ENCODE results near the gene FARP1.
A peak's percentile ranks its signal among the peaks of the same experiment; 100 is the strongest.

FARP1 gene

DNA sequence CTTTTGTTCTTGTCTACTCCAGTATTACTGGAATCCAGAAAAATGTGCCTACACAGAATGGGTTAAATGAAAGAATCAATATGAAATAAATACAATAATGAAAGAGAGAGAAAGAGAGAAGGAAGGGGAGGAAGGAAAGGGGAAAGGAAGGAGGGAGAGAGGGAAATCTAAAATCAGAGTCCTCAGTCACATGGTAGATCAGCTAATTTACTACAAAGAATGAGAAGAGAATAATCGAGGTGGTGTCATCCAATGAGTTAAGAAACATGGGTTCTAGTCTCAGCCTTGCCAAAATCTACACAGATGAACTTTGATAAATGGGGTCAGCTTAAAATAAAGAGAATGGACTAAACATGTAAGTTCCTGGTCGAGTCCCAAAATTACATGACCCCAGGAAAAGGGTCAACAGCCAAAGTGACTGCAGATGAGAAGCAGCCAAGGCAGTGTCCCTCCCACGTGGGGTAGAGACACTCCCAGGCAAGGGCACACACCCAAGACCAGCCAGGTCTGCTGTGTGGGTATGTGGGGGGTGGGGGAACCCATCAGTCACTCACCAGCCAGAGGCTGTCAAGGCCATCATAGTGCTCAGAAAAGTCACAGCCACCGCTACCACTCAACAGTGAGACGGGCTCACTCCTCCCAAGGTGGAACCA is 330.4 kb downstream of the FARP1 start:
- TF ChIP-seq CTCF (IDR thresholded peaks at IDR 0.05; ENCODE audit: borderline replicate concordance, insufficient read depth, low read depth, low read length) = no peak
- no peak overlapping the region for H3K4me3 ChIP-seq (ENCODE audit: low read depth, low read length)

- TF ChIP-seq CTCF (IDR thresholded peaks at IDR 0.05; ENCODE audit: borderline replicate concordance, insufficient read depth, low read depth, low read length) = no peak
- no peak overlapping the region for H3K4me3 ChIP-seq (ENCODE audit: low read depth, low read length)
These were observed 330.9 kb downstream of the FARP1 start for GRCh38 chr13:98473788-98474144.

DNA sequence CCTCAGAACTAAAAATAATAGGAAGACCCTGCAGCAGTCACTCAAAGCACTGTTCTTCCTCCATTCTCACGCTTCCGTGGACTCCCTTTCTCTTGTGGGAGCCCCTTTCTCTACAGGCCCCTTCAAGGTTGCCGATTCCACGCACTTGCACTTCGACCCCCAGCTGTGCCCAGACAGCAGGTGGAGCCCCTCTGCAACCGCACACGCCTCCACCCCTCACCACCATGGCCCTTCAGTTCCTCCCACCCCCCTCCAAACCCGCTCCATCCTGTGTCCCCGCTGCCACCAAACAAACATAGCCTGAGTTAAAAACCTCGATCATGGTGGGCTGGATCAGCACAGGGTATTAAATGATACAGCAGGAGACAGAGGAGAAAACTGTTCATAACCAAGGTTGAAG is 331.4 kb downstream of the FARP1 start:
- TF ChIP-seq CTCF (IDR thresholded peaks at IDR 0.05; ENCODE audit: borderline replicate concordance, insufficient read depth, low read depth, low read length) = no peak
- H3K4me3 ChIP-seq (ENCODE audit: low read depth, low read length) = no peak overlapping the region

DNA sequence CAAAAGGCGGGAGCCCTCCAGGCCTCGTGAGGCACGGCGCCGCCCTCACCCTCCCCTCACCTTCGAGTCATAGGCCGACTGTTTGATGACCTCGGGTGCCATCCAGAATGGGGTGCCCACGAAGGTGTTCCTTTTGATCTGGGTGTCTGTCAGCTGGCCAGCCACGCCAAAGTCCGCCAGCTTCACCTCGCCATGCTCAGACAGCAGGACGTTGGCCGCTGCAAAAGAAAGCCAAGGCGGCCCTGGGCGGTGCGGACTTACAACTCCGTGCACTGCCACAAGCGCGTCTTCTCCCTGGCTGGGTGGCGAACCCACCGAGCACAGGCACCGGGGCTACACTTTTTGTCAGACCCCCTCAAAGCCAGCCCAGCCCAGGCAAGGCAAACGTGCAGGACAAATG is 331.9 kb downstream of the FARP1 start:
- no peak overlapping the region for H3K4me3 ChIP-seq (ENCODE audit: low read depth, low read length)
- TF ChIP-seq CTCF (IDR thresholded peaks at IDR 0.05; ENCODE audit: borderline replicate concordance, insufficient read depth, low read depth, low read length) = no peak

GRCh38 chr13:98475522-98475921 is 332.6 kb downstream of the FARP1 start:
- no peak for TF ChIP-seq CTCF (IDR thresholded peaks at IDR 0.05; ENCODE audit: borderline replicate concordance, insufficient read depth, low read depth, low read length)
- H3K4me3 ChIP-seq (ENCODE audit: low read depth, low read length) = no peak overlapping the region

GRCh38 chr13:98476106-98476505 is 333.2 kb downstream of the FARP1 start:
- H3K4me3 ChIP-seq (ENCODE audit: low read depth, low read length) = peak overlapping the region; percentile 3
- no peak for TF ChIP-seq CTCF (IDR thresholded peaks at IDR 0.05; ENCODE audit: borderline replicate concordance, insufficient read depth, low read depth, low read length)

DNA sequence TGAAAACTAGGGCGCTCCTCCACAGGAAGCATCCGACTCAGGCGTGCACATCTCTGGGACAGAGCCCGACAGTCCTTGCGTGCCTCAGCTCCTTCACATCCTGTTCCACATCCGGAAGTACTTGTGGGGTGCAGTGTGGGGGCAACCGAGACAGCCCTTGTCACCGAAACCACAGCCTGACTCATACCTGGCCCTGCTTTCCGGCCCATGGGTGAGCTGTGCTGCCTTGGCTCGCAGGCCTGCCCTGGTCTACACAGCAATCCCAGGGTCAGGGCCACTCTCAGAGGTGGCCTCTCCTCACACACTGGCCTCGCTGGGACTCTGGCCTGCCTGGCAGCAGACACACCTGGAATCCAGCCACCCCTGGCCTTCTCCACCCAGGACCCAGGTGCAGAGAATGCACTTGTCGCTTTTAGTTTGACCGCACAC is 333.7 kb downstream of the FARP1 start:
- TF ChIP-seq CTCF (IDR thresholded peaks at IDR 0.05; ENCODE audit: borderline replicate concordance, insufficient read depth, low read depth, low read length) = no peak
- peak overlapping the region; percentile 3 for H3K4me3 ChIP-seq (ENCODE audit: low read depth, low read length)

All from GM12875 (cell line).